Endothelial cell of umbilical vein (primary cell): ENCODE data around the gene CDK6. TPM values are rescaled to one million over a fixed set of nuclear protein-coding genes. Genes with fewer than 3 reads are reported as not detected.

ENCODE experiments used
- BruUV-seq: library from RNA; stranded (reverse); fragments of 400-500 nt; replicated peaks from 2 replicates; lab custom pipeline; 2021; lab: Mats Ljungman, UMichigan
- CTCF ChIA-PET: fragments of 300-600, 350-600 bp; sonication (Branson Sonifier 250); formaldehyde crosslinking; loops from one replicate; lab custom pipeline; 2021; ENCODE audit warnings: antibody characterized with exemption, inconsistent platforms; lab: Charles Lee
- POLR2A ChIA-PET: fragments of 300-600, 350-600 bp; sonication (Branson Sonifier 250); formaldehyde crosslinking; loops from one replicate; lab custom pipeline; 2021; ENCODE audit warnings: antibody characterized with exemption, inconsistent platforms; lab: Charles Lee
- DNase-seq: peaks from one replicate; pipeline ENCODE4 v3.0.0-alpha.2; 2011; ENCODE audit warnings: low read depth, low spot score
- FAIRE-seq: peaks from 2 replicates; lab custom pipeline; 2011; peaks lifted over from hg19 to GRCh38; lab: Jason Lieb, UNC
- H2AFZ ChIP-seq: 2 replicates; pipeline ENCODE4 v1.6.0; 2012; ENCODE audit warnings: low read depth, low read length, control low read depth, inconsistent platforms
- H3K27ac ChIP-seq: 2 replicates; pipeline ENCODE4 v1.5.1; 2011; ENCODE audit warnings: low read depth, mild to moderate bottlenecking, control low read depth, low read length, moderate library complexity; ENCODE audit not compliant: insufficient read depth
- H3K27me3 ChIP-seq, 2 experiments: 2 replicates each; pipeline versions ENCODE4 v1.6.0 to v1.6.1; 2011; ENCODE audit warnings: low read length in 2 of 2, mixed read lengths in 1 of 2; ENCODE audit not compliant: control insufficient read depth in 2 of 2, insufficient read depth in 2 of 2
- H3K36me3 ChIP-seq, 2 experiments: 2 replicates in 1 of 2; 3 replicates in 1 of 2; pipeline ENCODE4 v1.5.1; 2011; ENCODE audit warnings: low read length in 2 of 2, mild to moderate bottlenecking in 1 of 2, moderate library complexity in 1 of 2; ENCODE audit not compliant: control insufficient read depth in 2 of 2, insufficient read depth in 2 of 2; ENCODE audit errors: extremely low read depth in 1 of 2
- H3K4me1 ChIP-seq: 3 replicates; pipeline ENCODE4 v1.5.1; 2011; ENCODE audit warnings: mild to moderate bottlenecking, low read length; ENCODE audit not compliant: control insufficient read depth, insufficient read depth; ENCODE audit errors: extremely low read depth
- H3K4me2 ChIP-seq: 2 replicates; pipeline ENCODE4 v1.6.1; 2011; ENCODE audit warnings: low read length, control low read depth, mixed read lengths; ENCODE audit not compliant: insufficient read depth
- H3K4me3 ChIP-seq, 3 experiments: fragments of 200-600 bp in 1 of 3; sonication (generic), shearing (Covaris generic) in 1 of 3; replicated peaks in 1 of 3; 2 replicates each; pipeline ENCODE4 v1.5.1; 2011 to 2016; ENCODE audit warnings: control low read depth in 3 of 3, low read length in 3 of 3, mild to moderate bottlenecking in 2 of 3, inconsistent platforms in 1 of 3, low read depth in 1 of 3, moderate library complexity in 1 of 3; ENCODE audit not compliant: insufficient read depth in 1 of 3
- H3K79me2 ChIP-seq: 2 replicates; pipeline ENCODE4 v1.6.0; 2012; ENCODE audit warnings: low read length, inconsistent platforms; ENCODE audit not compliant: control insufficient read depth, insufficient read depth
- H3K9ac ChIP-seq: replicated peaks from 2 replicates; pipeline ENCODE3; 2011; ENCODE audit warnings: low read length, control low read depth; ENCODE audit not compliant: insufficient read depth; ENCODE audit errors: extremely low read depth
- H3K9me1 ChIP-seq: replicated peaks from 3 replicates; pipeline ENCODE4 v1.6.0; 2011; ENCODE audit warnings: mild to moderate bottlenecking, low read length; ENCODE audit not compliant: control insufficient read depth, insufficient read depth; ENCODE audit errors: extremely low read depth
- H3K9me3 ChIP-seq: replicated peaks from 2 replicates; pipeline ENCODE4 v1.5.1; 2012; ENCODE audit warnings: low read length, inconsistent platforms; ENCODE audit not compliant: control insufficient read depth, insufficient read depth
- H4K20me1 ChIP-seq: replicated peaks from 2 replicates; pipeline ENCODE3; 2011; ENCODE audit warnings: mild to moderate bottlenecking, low read length; ENCODE audit not compliant: control insufficient read depth, insufficient read depth; ENCODE audit errors: extremely low read depth
- EZH2 ChIP-seq: IDR thresholded peaks from 2 replicates; pipeline ENCODE4 v1.6.1; 2012; ENCODE audit warnings: borderline replicate concordance, low read depth, mild to moderate bottlenecking, moderate library complexity, low read length, inconsistent platforms; ENCODE audit not compliant: severe bottlenecking
- FOS ChIP-seq: IDR thresholded peaks from 2 replicates; pipeline ENCODE4 v1.6.1; 2011; ENCODE audit warnings: mild to moderate bottlenecking, low read length, moderate library complexity, borderline replicate concordance; ENCODE audit not compliant: insufficient read depth
- GATA2 ChIP-seq: IDR thresholded peaks from 2 replicates; pipeline ENCODE4 v1.7.0; 2011; ENCODE audit warnings: low read depth, mild to moderate bottlenecking, moderate library complexity, mixed read lengths, low read length; ENCODE audit not compliant: insufficient read length, insufficient read depth
- JUN ChIP-seq: IDR thresholded peaks from 2 replicates; pipeline ENCODE4 v1.6.1; 2011; ENCODE audit warnings: borderline replicate concordance, low read depth; ENCODE audit not compliant: insufficient read length, insufficient read depth
- MYC ChIP-seq: IDR thresholded peaks from one replicate; pipeline ENCODE4 v1.6.1; 2011; ENCODE audit warnings: mild to moderate bottlenecking, low read depth, low read length
- POLR2A ChIP-seq: IDR thresholded peaks from 2 replicates; pipeline ENCODE4 v1.6.1; 2012; ENCODE audit warnings: low read depth, mild to moderate bottlenecking, control low read depth, low read length
- POLR2AphosphoS5 ChIP-seq: IDR thresholded peaks from 2 replicates; pipeline ENCODE4 v1.6.1; 2012; ENCODE audit warnings: low read depth, mild to moderate bottlenecking, control low read depth, low read length, moderate library complexity; ENCODE audit not compliant: insufficient read depth
- dilution Hi-C: fragments of 300-500 bp; cut with MboI; formaldehyde crosslinking; loops from one replicate; pipeline ENCODE4 v1.15.0; 2019; ENCODE audit warnings: low sequenced_read_pairs; ENCODE audit not compliant: extremely low pct_ligation_motif_present
- intact Hi-C: fragments of 100-400 bp; cut with micrococcal nuclease; formaldehyde crosslinking; loops from one replicate; pipeline ENCODE4 v1.10.0; 2022
- polyA plus RNA-seq, 4 experiments: library from polyadenylated mRNA; depleted of rRNA in 3 of 4; stranded (reverse) in 3 of 4; unstranded in 1 of 4; fragments of >200 nt; gene quantifications; 2 replicates each; pipeline versions ENCODE4 v1.2.1 to v1.2.3, GENCODE V29; 2011 to 2012; ENCODE audit warnings: missing spikeins in 1 of 4
- total RNA-seq: library from RNA; stranded (reverse); gene quantifications from 2 replicates; pipeline ENCODE4 v1.2.3, GENCODE V29; 2021
- TF ChIP-seq, protein P1 (sequence below): IDR thresholded peaks from 2 replicates; pipeline ENCODE4 v1.6.1; 2011; ENCODE audit not compliant: insufficient read depth, insufficient read length
- TF ChIP-seq, protein P2 (sequence below), 2 donors: IDR thresholded peaks; 1 replicate in 1 of 2; 2 replicates in 1 of 2; pipeline ENCODE4 v1.5.1; 2011; ENCODE audit warnings: low read length in 2 of 2, mild to moderate bottlenecking in 2 of 2, moderate library complexity in 2 of 2, control low read depth in 1 of 2, inconsistent platforms in 1 of 2, low read depth in 1 of 2; ENCODE audit not compliant: insufficient read depth in 1 of 2; ENCODE audit errors: extremely low read depth in 1 of 2

Gene CDK6
- total and polyA plus RNA-seq, 2 donors (not counting 3 experiments of a cell fraction or from before 2014, with no cell fraction given), result 6.0 to 28.2 TPM

DNA sequence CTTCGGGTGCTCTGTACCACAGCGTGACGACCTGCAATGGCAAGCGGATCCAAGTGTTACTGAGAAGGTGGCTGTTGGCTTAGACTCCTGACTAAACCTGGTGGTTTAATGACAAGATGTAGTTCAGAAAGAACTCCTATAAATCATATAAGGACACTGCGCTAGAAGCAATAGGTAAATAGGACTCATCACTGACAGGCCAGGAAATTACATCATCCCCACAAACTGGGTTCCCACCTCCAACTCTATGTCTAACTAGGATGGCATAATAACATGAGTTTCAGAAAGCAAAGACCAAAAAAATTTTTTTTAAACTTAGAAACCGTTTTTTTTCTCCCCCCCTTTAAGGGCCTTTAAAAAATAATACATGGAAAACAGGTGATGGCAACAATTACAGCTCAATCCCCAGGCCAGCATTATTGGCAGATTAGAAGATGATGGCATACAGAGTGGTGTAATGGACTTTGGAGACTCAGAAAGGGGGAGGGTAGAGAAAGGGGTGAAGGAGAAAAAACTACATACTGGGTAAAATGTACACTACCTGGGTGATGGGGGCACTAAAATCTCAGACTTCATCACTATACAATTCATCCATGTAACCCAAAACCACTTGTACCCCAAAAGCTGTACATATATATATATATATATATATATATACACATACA is 164.7 kb downstream of the CDK6 start:
- Histone ChIP-seq H3K4me3 (no peak overlapping the region), H3K9me3 (no peaks in the 10 kb centered on the region), H3K79me2 (no peaks in the 10 kb centered on the region), H3K9ac (no peak overlapping the region), H3K27ac (no peak overlapping the region), H3K4me2 (no peak overlapping the region), H3K36me3 (no peaks in the 10 kb centered on the region), H2AFZ (no peak overlapping the region), H4K20me1 (no peaks in the 10 kb centered on the region), H3K27me3 (no peaks in the 10 kb centered on the region), H3K4me1 (no peaks in the 10 kb centered on the region), H3K9me1 (no peaks in the 10 kb centered on the region)
- ChIA-PET CTCF (no interaction called here), POLR2A (no interaction called here)
- FAIRE-seq, result no peak
- BruUV-seq, result no TSS peak
- no peak for DNase-seq
- TF ChIP-seq POLR2AphosphoS5 (no peak), GATA2 (no peak), MYC (no peak), EZH2 (no peak), POLR2A (no peak), JUN (no peak), FOS (no peak)
- TF ChIP-seq, protein P1, sequence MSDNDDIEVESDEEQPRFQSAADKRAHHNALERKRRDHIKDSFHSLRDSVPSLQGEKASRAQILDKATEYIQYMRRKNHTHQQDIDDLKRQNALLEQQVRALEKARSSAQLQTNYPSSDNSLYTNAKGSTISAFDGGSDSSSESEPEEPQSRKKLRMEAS, result no peak
- TF ChIP-seq, protein P2, sequence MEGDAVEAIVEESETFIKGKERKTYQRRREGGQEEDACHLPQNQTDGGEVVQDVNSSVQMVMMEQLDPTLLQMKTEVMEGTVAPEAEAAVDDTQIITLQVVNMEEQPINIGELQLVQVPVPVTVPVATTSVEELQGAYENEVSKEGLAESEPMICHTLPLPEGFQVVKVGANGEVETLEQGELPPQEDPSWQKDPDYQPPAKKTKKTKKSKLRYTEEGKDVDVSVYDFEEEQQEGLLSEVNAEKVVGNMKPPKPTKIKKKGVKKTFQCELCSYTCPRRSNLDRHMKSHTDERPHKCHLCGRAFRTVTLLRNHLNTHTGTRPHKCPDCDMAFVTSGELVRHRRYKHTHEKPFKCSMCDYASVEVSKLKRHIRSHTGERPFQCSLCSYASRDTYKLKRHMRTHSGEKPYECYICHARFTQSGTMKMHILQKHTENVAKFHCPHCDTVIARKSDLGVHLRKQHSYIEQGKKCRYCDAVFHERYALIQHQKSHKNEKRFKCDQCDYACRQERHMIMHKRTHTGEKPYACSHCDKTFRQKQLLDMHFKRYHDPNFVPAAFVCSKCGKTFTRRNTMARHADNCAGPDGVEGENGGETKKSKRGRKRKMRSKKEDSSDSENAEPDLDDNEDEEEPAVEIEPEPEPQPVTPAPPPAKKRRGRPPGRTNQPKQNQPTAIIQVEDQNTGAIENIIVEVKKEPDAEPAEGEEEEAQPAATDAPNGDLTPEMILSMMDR (IDR thresholded peaks at IDR 0.05; ENCODE audit: extremely low read depth in 1 of 2, insufficient read depth in 1 of 2, low read depth in 1 of 2, low read length in 2 of 2), result no peak
- intact Hi-C loops, result no loop called here
- dilution Hi-C loops, result no loop called here
